Parathyroid adenoma (tissue), 2 donors: ENCODE data around the gene PROC.
A peak's percentile ranks its signal among the peaks of the same experiment; 100 is the strongest.

Experiments
- H2AFZ ChIP-seq: fragments of 300-600 bp; sonication (generic); one replicate; pipeline ENCODE4 v1.7.0; 2017; ENCODE audit warnings: antibody characterized with exemption, mild to moderate bottlenecking
- H3K27ac ChIP-seq: fragments of 300-600 bp; sonication (generic); one replicate; pipeline ENCODE4 v1.7.0; 2017
- H3K27me3 ChIP-seq: fragments of 300-600 bp; sonication (generic); one replicate; pipeline ENCODE4 v1.7.0; 2017; ENCODE audit warnings: low read length; ENCODE audit not compliant: control insufficient read depth, insufficient read depth
- H3K36me3 ChIP-seq: fragments of 300-600 bp; sonication (generic); one replicate; pipeline ENCODE4 v1.7.0; 2017; ENCODE audit warnings: low read length; ENCODE audit not compliant: control insufficient read depth, insufficient read depth
- H3K4me1 ChIP-seq: fragments of 300-600 bp; sonication (generic); one replicate; pipeline ENCODE4 v1.7.0; 2017; ENCODE audit warnings: control low read depth
- H3K4me2 ChIP-seq: fragments of 300-600 bp; sonication (generic); one replicate; pipeline ENCODE4 v1.7.0; 2017; ENCODE audit warnings: low read length
- H3K4me3 ChIP-seq: fragments of 300-600 bp; sonication (generic); one replicate; pipeline ENCODE4 v1.7.0; 2017; ENCODE audit warnings: low read depth, low read length
- H3K79me2 ChIP-seq: fragments of 300-600 bp; sonication (generic); one replicate; pipeline ENCODE4 v1.7.0; 2017; ENCODE audit warnings: control low read depth
- H3K9ac ChIP-seq: fragments of 300-600 bp; sonication (generic); one replicate; pipeline ENCODE4 v1.7.0; 2017; ENCODE audit warnings: mild to moderate bottlenecking
- H3K9me3 ChIP-seq: fragments of 300-600 bp; sonication (generic); one replicate; pipeline ENCODE4 v1.7.0; 2017; ENCODE audit warnings: low read length; ENCODE audit not compliant: control insufficient read depth
- CTCF ChIP-seq: fragments of 300-600 bp; sonication (generic); IDR thresholded peaks from one replicate; pipeline ENCODE4 v1.7.0; 2017; ENCODE audit warnings: antibody characterized with exemption, mild to moderate bottlenecking
- donor health status: primary hyperparathyroidism.

The PROC gene

GRCh38 chr2:127403460-127403859, 14.8 kb upstream of the PROC start:
- peak overlapping the region; percentile 67 for H2AFZ ChIP-seq
- H3K36me3 ChIP-seq: no peaks in the 10 kb centered on the region
- peak overlapping the region; percentile 97 for H3K27ac ChIP-seq
- H3K4me2 ChIP-seq: no peak overlapping the region
- TF ChIP-seq CTCF: no peak
- no peak overlapping the region for H3K4me3 ChIP-seq
- no peak overlapping the region for H3K9ac ChIP-seq
- H3K9me3 ChIP-seq: no peaks in the 10 kb centered on the region
- H3K27me3 ChIP-seq: no peaks in the 10 kb centered on the region
- no peaks in the 10 kb centered on the region for H3K79me2 ChIP-seq
- H3K4me1 ChIP-seq: peaks cover 33% of the 10 kb centered on the region

GRCh38 chr2:127404466-127405254, 13.6 kb upstream of the PROC start:
- Histone ChIP-seq H3K4me2 (no peak overlapping the region), H3K9ac (no peak overlapping the region), H3K9me3 (no peaks in the 10 kb centered on the region), H3K79me2 (no peaks in the 10 kb centered on the region), H2AFZ (no peak overlapping the region), H3K4me3 (no peak overlapping the region), H3K36me3 (no peaks in the 10 kb centered on the region), H3K27ac (peak overlapping the region; percentile 60), H3K4me1 (peaks cover 32% of the 10 kb centered on the region), H3K27me3 (no peaks in the 10 kb centered on the region)
- no peak for TF ChIP-seq CTCF

GRCh38 chr2:127405255-127405610, 13.0 kb upstream of the PROC start:
- peak overlapping the region; percentile 41 for H2AFZ ChIP-seq
- no peak overlapping the region for H3K4me2 ChIP-seq
- no peaks in the 10 kb centered on the region for H3K79me2 ChIP-seq
- no peaks in the 10 kb centered on the region for H3K36me3 ChIP-seq
- H3K27ac ChIP-seq: peak overlapping the region; percentile 60
- no peak for TF ChIP-seq CTCF
- no peaks in the 10 kb centered on the region for H3K27me3 ChIP-seq
- no peak overlapping the region for H3K9ac ChIP-seq
- H3K9me3 ChIP-seq: no peaks in the 10 kb centered on the region
- H3K4me1 ChIP-seq: peaks cover 32% of the 10 kb centered on the region
- H3K4me3 ChIP-seq: no peak overlapping the region

- H3K9ac ChIP-seq: no peak overlapping the region
- no peak overlapping the region for H2AFZ ChIP-seq
- H3K36me3 ChIP-seq: no peaks in the 10 kb centered on the region
- H3K4me3 ChIP-seq: no peak overlapping the region
- H3K27ac ChIP-seq: no peak overlapping the region
- TF ChIP-seq CTCF: no peak
- H3K79me2 ChIP-seq: no peaks in the 10 kb centered on the region
- no peaks in the 10 kb centered on the region for H3K9me3 ChIP-seq
- peaks cover 32% of the 10 kb centered on the region for H3K4me1 ChIP-seq
- no peak overlapping the region for H3K4me2 ChIP-seq
- no peaks in the 10 kb centered on the region for H3K27me3 ChIP-seq
Observed at GRCh38 chr2:127406454-127406853, 11.8 kb upstream of the PROC start.

GRCh38 chr2:127407091-127407490, 11.1 kb upstream of the PROC start:
- Histone ChIP-seq H3K27me3 (no peaks in the 10 kb centered on the region), H3K9ac (no peak overlapping the region), H3K9me3 (no peaks in the 10 kb centered on the region), H3K4me1 (peaks cover 27% of the 10 kb centered on the region), H3K79me2 (no peaks in the 10 kb centered on the region), H3K27ac (peak overlapping the region; percentile 82), H3K4me3 (peak overlapping the region; percentile 23), H2AFZ (peak overlapping the region; percentile 40), H3K36me3 (no peaks in the 10 kb centered on the region), H3K4me2 (peak overlapping the region; percentile 61)
- no peak for TF ChIP-seq CTCF
